ENCODE data around the gene TMC7. TPM values are rescaled to one million over a fixed set of nuclear protein-coding genes. Genes with fewer than 3 reads are reported as not detected.

The TMC7 gene
- total and polyA plus RNA-seq, 3 donors from 2014 or later: 9.8 to 33.0 (median 14.6) TPM

DNA sequence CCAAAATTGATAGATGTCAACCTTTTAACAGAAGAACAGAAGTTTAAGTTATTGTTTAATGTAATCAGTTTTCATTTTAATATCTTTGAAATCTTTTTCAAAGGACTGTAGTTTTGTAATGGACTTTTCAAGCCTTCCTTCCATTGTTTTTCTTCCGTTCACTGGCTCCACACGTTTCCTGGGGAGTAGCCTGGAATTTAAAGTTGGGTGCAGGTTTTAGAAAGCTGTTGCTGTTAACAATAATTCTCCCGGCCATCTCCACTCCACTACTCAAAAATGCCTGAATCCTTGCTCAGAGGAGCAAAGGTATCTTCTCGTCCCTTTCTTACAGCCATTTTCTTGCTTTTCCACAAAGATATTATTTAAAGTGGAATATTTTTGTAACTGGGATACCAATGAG is 79.0 kb downstream of the TMC7 start:
- no peaks in the 10 kb centered on the region for H3K27me3 ChIP-seq
- no peak overlapping the region for H3K27ac ChIP-seq
- no peaks in the 10 kb centered on the region for H3K9me3 ChIP-seq
- WGBS, 2 donors: 72 to 74% methylated on average over 4 of the region's 4 CpGs
- no peak overlapping the region for H3K4me3 ChIP-seq
- intact Hi-C loops (cut with DNase I; ENCODE audit: low total_unique reads): no loop called here
- no peaks in the 10 kb centered on the region for H3K36me3 ChIP-seq (ENCODE audit: low read depth, missing control alignments)
- TF ChIP-seq, protein P1, sequence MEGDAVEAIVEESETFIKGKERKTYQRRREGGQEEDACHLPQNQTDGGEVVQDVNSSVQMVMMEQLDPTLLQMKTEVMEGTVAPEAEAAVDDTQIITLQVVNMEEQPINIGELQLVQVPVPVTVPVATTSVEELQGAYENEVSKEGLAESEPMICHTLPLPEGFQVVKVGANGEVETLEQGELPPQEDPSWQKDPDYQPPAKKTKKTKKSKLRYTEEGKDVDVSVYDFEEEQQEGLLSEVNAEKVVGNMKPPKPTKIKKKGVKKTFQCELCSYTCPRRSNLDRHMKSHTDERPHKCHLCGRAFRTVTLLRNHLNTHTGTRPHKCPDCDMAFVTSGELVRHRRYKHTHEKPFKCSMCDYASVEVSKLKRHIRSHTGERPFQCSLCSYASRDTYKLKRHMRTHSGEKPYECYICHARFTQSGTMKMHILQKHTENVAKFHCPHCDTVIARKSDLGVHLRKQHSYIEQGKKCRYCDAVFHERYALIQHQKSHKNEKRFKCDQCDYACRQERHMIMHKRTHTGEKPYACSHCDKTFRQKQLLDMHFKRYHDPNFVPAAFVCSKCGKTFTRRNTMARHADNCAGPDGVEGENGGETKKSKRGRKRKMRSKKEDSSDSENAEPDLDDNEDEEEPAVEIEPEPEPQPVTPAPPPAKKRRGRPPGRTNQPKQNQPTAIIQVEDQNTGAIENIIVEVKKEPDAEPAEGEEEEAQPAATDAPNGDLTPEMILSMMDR (IDR thresholded peaks at IDR 0.05): no peak
- TF ChIP-seq POLR2A (IDR thresholded peaks at IDR 0.05): no peak
- peaks cover 7% of the 10 kb centered on the region for H3K4me1 ChIP-seq
- no peak for DNase-seq

DNA sequence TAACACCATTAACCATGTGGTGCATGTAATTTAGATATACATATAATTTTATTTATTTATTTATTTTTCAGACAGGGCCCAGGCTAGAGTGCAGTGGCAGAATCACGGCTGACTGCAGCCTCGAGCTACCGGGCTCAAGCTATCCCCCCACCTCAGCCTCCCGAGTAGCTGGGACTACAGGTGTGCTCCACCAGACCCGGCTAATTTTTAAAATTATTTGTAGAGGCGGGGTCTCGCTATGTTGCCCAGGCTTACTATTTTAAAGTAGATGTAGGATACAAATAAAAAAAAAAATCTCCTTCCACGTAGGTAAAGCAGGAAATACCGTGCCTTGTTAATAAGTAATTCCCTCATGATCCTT is 83.2 kb downstream of the TMC7 start:
- no peaks in the 10 kb centered on the region for H3K9me3 ChIP-seq
- no peak for DNase-seq
- H3K27ac ChIP-seq: peak overlapping the region; percentile 99 to 100
- H3K27me3 ChIP-seq: no peaks in the 10 kb centered on the region
- WGBS, 2 donors: 39 to 42% methylated on average over 9 of the region's 9 CpGs
- no peaks in the 10 kb centered on the region for H3K36me3 ChIP-seq (ENCODE audit: low read depth, missing control alignments)
- H3K4me3 ChIP-seq: peak overlapping the region; percentile 87 to 91
- intact Hi-C loops (cut with DNase I; ENCODE audit: low total_unique reads): no loop called here
- peaks cover 11% of the 10 kb centered on the region for H3K4me1 ChIP-seq
- TF ChIP-seq POLR2A (IDR thresholded peaks at IDR 0.05): no peak
- TF ChIP-seq, protein P1 (IDR thresholded peaks at IDR 0.05): no peak

DNA sequence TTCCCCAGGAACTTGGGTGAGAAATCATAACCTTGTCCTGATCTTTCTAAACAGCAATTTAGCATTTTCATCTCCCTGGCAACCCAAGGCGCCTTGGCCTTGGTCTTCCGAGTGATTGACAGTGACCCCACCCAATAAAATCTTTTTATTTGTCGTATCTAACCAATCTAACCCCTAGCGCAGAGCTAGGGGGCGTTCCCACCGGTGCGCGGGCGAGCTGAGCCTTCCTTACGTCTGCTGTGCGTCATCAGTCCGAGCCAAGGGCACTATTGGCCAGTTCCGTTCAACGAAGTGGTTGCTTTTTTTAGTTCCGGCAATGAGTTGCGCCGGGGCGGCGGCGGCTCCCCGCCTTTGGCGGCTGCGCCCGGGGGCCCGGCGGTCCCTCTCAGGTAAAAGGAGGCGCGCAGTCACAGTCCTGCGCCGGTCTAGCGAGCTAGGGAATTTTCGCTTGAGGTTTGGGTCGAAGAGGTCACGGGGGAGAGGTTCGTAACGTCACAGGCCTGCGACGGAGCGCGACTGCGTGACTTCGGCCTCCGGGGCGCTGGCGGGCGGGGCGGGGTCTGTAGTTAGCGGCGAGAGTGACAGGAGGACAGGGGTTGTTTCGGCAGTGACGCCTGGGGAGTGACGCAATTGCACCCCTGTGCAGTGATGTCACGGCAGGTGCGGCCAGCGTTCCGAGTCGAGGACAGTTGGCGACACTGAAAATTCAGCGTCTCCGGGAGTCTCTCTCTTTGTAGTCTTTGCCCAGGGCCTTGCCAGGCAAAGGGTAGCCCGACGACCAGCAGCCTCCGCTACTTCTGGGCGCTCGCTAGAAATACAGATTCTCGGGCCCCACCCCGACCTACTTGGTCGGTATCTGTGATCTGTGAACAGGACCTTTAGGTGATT is 83.9 kb downstream of the TMC7 start, which contains the start of gene COQ7:
COQ7 (plus strand) TSS at position 266 of the 888 bp plus-strand sequence; CDS start at position 317, 51 bp downstream.
- intact Hi-C loops (cut with DNase I; ENCODE audit: low total_unique reads): no loop called here
- DNase-seq: peak; percentile 99

DNA sequence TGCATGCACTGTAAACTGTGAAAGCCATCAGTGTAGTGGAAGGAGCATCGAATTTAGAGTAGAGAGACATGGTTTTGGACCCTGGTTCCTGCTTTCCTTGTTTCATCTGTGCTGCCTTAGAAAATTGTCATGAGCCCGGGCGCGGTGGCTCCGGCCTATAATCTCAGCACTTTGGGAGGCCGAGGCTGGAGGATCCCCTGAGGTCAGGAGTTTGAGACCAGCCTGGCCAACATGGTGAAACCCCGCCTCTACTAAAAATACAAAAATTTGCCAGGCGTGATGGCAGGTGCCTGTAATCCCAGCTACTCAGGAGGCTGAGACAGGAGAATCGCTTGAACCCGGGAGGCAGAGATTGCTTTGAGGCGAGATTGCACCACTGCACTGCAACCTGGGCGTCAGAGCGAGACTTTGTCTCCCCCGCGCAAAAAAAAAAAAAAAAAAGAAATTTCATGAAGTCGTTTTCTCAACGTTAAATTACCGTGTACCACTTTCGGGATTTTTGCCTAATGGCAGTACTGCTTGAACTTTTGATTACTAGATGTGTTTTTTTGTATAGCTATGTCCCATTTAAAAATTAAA is 84.6 kb downstream of the TMC7 start:
- H3K4me3 ChIP-seq: peak overlapping the region; percentile 87 to 91
- peaks cover 11% of the 10 kb centered on the region for H3K4me1 ChIP-seq
- DNase-seq: no peak
- no peaks in the 10 kb centered on the region for H3K9me3 ChIP-seq
- TF ChIP-seq, protein P1 (IDR thresholded peaks at IDR 0.05): no peak
- TF ChIP-seq POLR2A (IDR thresholded peaks at IDR 0.05): no peak
- intact Hi-C loops (cut with DNase I; ENCODE audit: low total_unique reads): no loop called here
- no peaks in the 10 kb centered on the region for H3K27me3 ChIP-seq
- H3K36me3 ChIP-seq (ENCODE audit: low read depth, missing control alignments): no peaks in the 10 kb centered on the region
- H3K27ac ChIP-seq: peak overlapping the region; percentile 99 to 100
- WGBS, 2 donors: 24 to 26% methylated on average over 19 of the region's 19 CpGs

More for the DNA sequence above, 83.9 kb downstream of the TMC7 start, which contains the start of gene COQ7:
- Histone ChIP-seq H3K27ac (peak within 1 kb of the TSS; percentile 99 to 100), H3K4me3 (peak within 1 kb of the TSS; percentile 87 to 91), H3K4me1 (peaks cover 11% of the 10 kb centered on the region), H3K9me3 (no peaks in the 10 kb centered on the region), H3K27me3 (no peaks in the 10 kb centered on the region), H3K36me3 (ENCODE audit: low read depth, missing control alignments) (no peaks in the 10 kb centered on the region)
- WGBS, 2 donors: 0% methylated on average over 25 to 67 of the region's 68 CpGs
- TF ChIP-seq, protein P1 (IDR thresholded peaks at IDR 0.05): peak in 1 of 3 experiments; percentile 38
- peak; percentile 2 for TF ChIP-seq POLR2A (IDR thresholded peaks at IDR 0.05)

Data from testis (tissue), 3 donors.